GM20000 (cell line): Measurements from ENCODE around the gene SLC38A10.

Experiments used
- DNase-seq: peaks from one replicate; pipeline ENCODE4 v3.0.0; 2012; ENCODE audit warnings: low spot score
- CTCF ChIP-seq: IDR thresholded peaks from 2 replicates; pipeline ENCODE4 v1.5.1; 2012; ENCODE audit warnings: mild to moderate bottlenecking, control low read depth; ENCODE audit errors: extremely low read depth, missing control alignments

The SLC38A10 gene

GRCh38 chr17:81295031-81295675 is at the start of gene SLC38A10:
Gene SLC38A10, minus strand, starts transcription at chr17:81295307. Its CDS starts 386 bp downstream, at chr17:81294921.
- no peak for TF ChIP-seq CTCF

GRCh38 chr17:81342269-81343070 is 47.4 kb upstream of the SLC38A10 start:
- no peak for DNase-seq
- TF ChIP-seq CTCF, result no peak

More at GRCh38 chr17:81295031-81295675, at the start of gene SLC38A10:
- DNase-seq, result peak; percentile 99

- no peak for DNase-seq
- TF ChIP-seq CTCF, result no peak
Measured at GRCh38 chr17:81341516-81342268, 46.6 kb upstream of the SLC38A10 start.

GRCh38 chr17:81340607-81341515 is 45.8 kb upstream of the SLC38A10 start:
- no peak for TF ChIP-seq CTCF

GRCh38 chr17:81339534-81340296 is 44.6 kb upstream of the SLC38A10 start:
- TF ChIP-seq CTCF, result no peak
- no peak for DNase-seq

More at GRCh38 chr17:81340607-81341515, 45.8 kb upstream of the SLC38A10 start:
- DNase-seq, result no peak

- no peak for TF ChIP-seq CTCF
- DNase-seq, result no peak
Measured at GRCh38 chr17:81339191-81339533, 44.1 kb upstream of the SLC38A10 start.
